ENCODE data around the gene AMMECR1L. TPM values are rescaled to one million over a fixed set of nuclear protein-coding genes. Genes with fewer than 3 reads are reported as not detected.

The AMMECR1L gene
- total and polyA plus RNA-seq, 2 of the 4 experiments (the other 2 are of a cell fraction) = 13.4 to 14.0 TPM

GRCh38 chr2:127897531-127898211 lies 11.9 kb upstream of the AMMECR1L start:
- Histone ChIP-seq H4K8ac (ENCODE audit: low read depth in 2 of 2, low read length in 2 of 2) (no peak overlapping the region), H2AFZ (replicated peaks; ENCODE audit: low read length, poor library complexity) (no peak overlapping the region), H3K9ac (ENCODE audit: low read depth, low read length) (no peak overlapping the region), H3K9me3 (ENCODE audit: control insufficient read depth, insufficient read depth, low read length) (no peaks in the 10 kb centered on the region), H3K4me1 (ENCODE audit: control insufficient read depth, insufficient read depth, low read length) (no peaks in the 10 kb centered on the region), H2AK9ac (replicated peaks; ENCODE audit: low read depth, low read length, poor library complexity) (no peak overlapping the region), H3K23ac (ENCODE audit: low read depth, low read length) (no peak overlapping the region), H2AK5ac (ENCODE audit: low read depth, low read length) (no peak overlapping the region), H3K9me1 (ENCODE audit: insufficient read depth, low read length) (no peaks in the 10 kb centered on the region), H2BK20ac (ENCODE audit: low read depth, low read length) (no peak overlapping the region), H2BK15ac (ENCODE audit: low read depth, low read length) (no peak overlapping the region), H2BK120ac (ENCODE audit: low read depth, low read length) (no peak overlapping the region), H3K79me1 (ENCODE audit: low read depth in 1 of 2, low read length in 2 of 2) (no peaks in the 10 kb centered on the region), H3K27me3 (ENCODE audit: control insufficient read depth, insufficient read depth, low read length) (no peaks in the 10 kb centered on the region), H2BK5ac (ENCODE audit: low read depth, low read length, poor library complexity, severe bottlenecking) (no peak overlapping the region), H3K14ac (replicated peaks; ENCODE audit: low read depth, low read length) (no peak overlapping the region), H3K36me3 (ENCODE audit: control insufficient read depth, insufficient read depth, low read length) (no peaks in the 10 kb centered on the region), H3K18ac (ENCODE audit: low read depth, low read length) (no peak overlapping the region), H3K56ac (ENCODE audit: extremely low read depth, insufficient read depth, low read length) (no peak overlapping the region), H3K4ac (ENCODE audit: low read depth, low read length) (no peak overlapping the region), H3K4me3 (ENCODE audit: insufficient read depth, low read depth, low read length) (no peak overlapping the region), H4K5ac (ENCODE audit: low read depth, low read length) (no peak overlapping the region), H4K20me1 (ENCODE audit: insufficient read depth, low read length) (no peaks in the 10 kb centered on the region), H4K91ac (ENCODE audit: insufficient read depth, low read depth, low read length) (no peak overlapping the region), H3K4me2 (ENCODE audit: low read depth, low read length) (no peak overlapping the region), H3K27ac (ENCODE audit: insufficient read depth, low read length) (no peak overlapping the region)
- TF ChIP-seq ELK1 (IDR thresholded peaks at IDR 0.05; ENCODE audit: borderline replicate concordance, low read depth, low read length) = no peak
- BruUV-seq (replicated peaks) = no TSS peak
- dilution Hi-C loops (cut with HindIII; ENCODE audit: low sequenced_read_pairs, unreplicated experiment) = no loop called here
- no CpG with 5 or more reads among the region's 1 CpG for WGBS, 2 experiments (ENCODE audit: extremely low coverage in 2 of 2, insufficient read length in 1 of 2)
- CTCF ChIA-PET = interaction anchor here (0.5 kb wide), 1 partner anchor 630 kb away, joined by 3 read pairs; no protein-coding TSS in a partner anchor
- ATAC-seq (ENCODE audit: low read depth) (no peak), DNase-seq (no peak)
- POLR2A ChIA-PET (ENCODE audit: unreplicated experiment) = no interaction called here
- in situ Hi-C loops (cut with MboI; ENCODE audit: low sequenced_read_pairs) = loop anchor here (25.0 kb wide), 1 partner anchor 415 kb away; the partner anchor contains the start of gene HS6ST1
- intact Hi-C loops (cut with micrococcal nuclease) = no loop called here

Measured in IMR-90 (cell line).